GM12873 (cell line): ENCODE results near the gene HSPB1.

Experiments used
- TF ChIP-seq, protein P1 (sequence below): IDR thresholded peaks from 2 replicates; pipeline ENCODE4 v1.5.1; 2012; ENCODE audit warnings: low read depth, mild to moderate bottlenecking, moderate library complexity, low read length, control low read depth; ENCODE audit not compliant: insufficient read depth; ENCODE audit errors: missing control alignments

HSPB1 gene

DNA sequence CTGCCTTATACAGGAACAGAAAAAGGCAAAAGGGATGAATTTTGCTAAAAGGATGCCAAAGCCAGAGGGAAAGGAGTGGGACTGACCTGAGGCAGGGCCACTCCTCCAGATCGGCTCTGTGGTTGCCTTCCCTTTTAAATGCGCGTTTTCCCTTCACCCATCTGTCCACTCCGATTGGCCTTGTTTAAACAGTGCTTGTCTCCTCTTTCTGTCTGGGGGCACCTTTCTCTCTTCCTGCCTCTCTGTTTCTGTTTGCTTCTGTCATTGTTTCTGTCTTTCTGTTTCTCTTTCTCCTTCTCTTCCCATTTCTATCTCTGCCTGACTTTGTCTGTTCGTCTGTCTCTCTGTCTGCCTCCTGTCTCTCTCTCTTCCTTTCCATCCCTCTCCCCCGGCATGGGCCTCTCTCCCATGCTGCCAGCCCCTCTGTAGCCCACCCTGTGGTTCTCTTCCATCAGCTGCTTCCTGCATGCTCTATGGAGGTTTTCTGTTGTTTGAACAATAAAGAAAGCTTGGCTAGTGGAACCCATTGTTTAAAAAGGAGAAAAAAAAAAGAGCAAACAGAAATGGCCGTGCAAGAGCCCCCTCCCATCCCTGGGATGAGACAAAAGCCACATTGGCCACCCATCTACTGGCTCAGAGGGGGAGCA lies 29.5 kb upstream of the HSPB1 start:
- TF ChIP-seq, protein P1, sequence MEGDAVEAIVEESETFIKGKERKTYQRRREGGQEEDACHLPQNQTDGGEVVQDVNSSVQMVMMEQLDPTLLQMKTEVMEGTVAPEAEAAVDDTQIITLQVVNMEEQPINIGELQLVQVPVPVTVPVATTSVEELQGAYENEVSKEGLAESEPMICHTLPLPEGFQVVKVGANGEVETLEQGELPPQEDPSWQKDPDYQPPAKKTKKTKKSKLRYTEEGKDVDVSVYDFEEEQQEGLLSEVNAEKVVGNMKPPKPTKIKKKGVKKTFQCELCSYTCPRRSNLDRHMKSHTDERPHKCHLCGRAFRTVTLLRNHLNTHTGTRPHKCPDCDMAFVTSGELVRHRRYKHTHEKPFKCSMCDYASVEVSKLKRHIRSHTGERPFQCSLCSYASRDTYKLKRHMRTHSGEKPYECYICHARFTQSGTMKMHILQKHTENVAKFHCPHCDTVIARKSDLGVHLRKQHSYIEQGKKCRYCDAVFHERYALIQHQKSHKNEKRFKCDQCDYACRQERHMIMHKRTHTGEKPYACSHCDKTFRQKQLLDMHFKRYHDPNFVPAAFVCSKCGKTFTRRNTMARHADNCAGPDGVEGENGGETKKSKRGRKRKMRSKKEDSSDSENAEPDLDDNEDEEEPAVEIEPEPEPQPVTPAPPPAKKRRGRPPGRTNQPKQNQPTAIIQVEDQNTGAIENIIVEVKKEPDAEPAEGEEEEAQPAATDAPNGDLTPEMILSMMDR: no peak

DNA sequence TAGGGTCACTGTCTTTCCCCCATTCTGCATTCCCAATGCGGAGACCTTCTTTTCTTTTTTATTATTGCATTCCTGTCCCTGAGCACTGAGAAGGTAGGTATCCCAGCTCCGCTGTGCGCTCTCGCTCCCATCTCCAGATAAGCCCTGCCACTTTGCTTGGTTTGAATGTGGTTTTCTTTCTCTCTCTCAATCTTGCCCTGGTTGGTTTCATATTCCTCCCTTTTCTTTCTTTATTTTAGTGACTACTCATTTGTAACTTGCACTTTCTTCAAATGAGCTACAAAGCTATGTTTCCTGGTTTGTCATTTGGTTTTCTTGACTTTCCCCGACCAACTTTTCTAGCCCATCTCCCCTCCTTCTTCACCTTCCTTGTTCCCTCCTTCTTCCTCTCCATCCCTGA lies 29.0 kb upstream of the HSPB1 start:
- TF ChIP-seq, protein P1: no peak

DNA sequence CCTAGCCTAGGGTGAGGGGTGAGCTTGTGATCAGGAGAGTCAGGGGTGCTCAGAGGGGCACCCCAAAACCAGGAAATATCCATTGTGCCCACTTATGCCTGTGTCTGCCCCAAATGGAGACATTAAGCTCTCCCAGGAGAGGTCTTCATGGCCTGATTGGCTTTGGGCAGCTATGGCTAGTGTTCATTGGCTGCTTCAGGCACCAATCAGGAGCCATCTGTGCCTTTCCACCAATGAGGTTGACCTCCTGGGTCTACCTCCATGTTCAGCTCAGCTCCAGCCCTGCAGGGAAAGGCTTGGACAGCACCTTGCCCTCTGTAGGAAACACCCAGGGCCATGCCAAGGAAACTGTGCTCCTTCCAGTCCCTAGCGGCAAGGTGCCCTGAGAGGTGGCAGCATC lies 23.9 kb upstream of the HSPB1 start:
- TF ChIP-seq, protein P1: no peak

DNA sequence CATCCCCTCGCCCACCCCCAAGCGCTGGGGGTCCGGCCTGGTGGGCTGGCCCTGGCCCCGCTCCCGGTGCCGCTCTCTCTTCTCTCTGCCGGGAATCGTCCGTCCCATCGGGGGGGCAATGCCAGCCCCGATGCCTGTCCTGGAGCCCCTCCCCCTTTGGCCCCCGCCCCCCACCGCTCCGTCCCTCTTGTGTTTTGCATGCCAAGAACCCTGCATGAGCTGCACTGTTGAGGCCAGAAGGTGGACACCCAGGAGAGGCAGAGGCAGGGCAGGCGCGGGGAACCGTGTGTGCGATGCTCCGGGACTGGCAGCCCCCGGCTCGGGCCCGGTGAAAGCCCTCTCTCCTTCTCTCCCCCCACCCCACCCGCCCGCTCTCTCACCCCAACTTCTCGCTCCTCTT lies 22.1 kb upstream of the HSPB1 start:
- TF ChIP-seq, protein P1: no peak

DNA sequence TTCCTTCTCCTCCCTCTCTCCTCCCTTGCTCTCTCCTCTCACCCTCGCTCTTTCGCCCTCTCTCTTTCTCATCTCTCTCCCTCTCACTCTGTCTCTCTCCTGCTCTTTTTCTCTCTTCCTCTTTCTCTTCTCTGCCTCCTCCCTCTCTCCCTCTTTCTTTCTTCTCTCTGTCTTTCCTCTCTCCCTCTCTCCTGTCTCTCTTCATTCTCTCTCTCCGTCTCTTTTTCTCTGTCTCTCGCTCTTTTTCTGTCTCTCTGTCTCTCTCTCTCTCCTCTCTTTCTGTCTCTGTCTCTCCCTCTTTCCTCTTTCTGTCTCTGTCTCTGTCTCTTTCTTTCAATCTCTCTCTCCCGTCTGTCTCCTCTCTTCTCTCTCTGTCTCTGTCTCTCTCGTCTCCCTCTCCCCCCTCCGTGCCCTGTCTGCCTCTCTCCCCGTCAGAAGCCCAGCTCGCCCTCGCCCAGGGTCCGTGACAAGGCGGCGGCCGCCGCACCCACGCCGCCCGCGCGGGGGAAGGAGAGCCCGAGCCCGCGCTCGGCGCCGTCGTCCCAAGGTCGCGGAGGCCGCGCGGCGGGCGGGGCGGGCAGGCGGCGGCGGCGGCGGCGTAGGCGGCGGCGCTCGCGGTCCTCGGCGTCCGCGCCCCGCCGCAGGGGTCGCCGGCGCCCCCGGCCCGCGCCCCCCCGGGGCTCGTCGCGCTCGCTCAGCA lies 21.3 kb upstream of the HSPB1 start:
- TF ChIP-seq, protein P1: no peak

DNA sequence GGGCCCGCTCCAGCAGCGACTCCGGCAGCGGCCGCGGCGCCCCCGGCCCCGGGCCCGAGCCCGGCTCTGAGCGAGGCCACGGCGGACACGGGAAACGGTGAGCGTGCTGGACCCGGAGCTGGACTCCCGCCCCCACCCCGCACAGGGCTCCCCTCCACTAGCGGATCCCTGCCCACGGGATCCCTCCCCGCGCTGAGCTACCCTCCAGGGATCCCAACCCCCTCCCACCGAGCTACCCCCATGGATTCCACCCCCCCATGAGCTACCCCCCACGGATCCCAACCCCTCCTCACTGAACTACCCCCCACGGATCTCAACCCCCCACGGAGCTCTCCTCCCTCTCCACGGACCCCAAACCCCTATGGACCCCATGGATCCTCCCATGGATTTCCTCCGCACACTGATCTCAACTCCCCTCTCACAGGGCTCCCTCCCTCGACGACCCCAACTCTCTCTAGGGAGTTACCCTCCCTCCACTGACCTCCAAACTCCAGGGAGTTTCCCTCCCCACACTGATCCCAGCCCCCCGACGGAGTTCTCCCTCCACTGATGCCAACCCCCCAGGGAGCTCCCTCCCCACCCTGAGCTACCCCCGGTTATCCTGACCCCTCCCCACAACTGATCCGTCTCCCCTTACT lies 20.6 kb upstream of the HSPB1 start:
- TF ChIP-seq, protein P1: no peak
